GM12875 (cell line): ENCODE data around the gene HVCN1.

Experiments
- H3K4me3 ChIP-seq: one replicate; pipeline ENCODE4 v1.5.1; 2011; ENCODE audit warnings: low read depth, low read length, control low read depth
- CTCF ChIP-seq: IDR thresholded peaks from 2 replicates; pipeline ENCODE4 v1.5.1; 2011; ENCODE audit warnings: low read depth, mild to moderate bottlenecking, control low read depth, inconsistent platforms, low read length, moderate library complexity, borderline replicate concordance; ENCODE audit not compliant: insufficient read depth

Gene HVCN1

GRCh38 chr12:110679201-110679600 lies 9.7 kb downstream of the HVCN1 start:
- peak overlapping the region; percentile 15 for H3K4me3 ChIP-seq
- TF ChIP-seq CTCF = no peak

- no peak overlapping the region for H3K4me3 ChIP-seq
- TF ChIP-seq CTCF = no peak
Observed at GRCh38 chr12:110677982-110678381, 10.9 kb downstream of the HVCN1 start.

- H3K4me3 ChIP-seq = no peak overlapping the region
- TF ChIP-seq CTCF = no peak
Observed at GRCh38 chr12:110677206-110677911, 11.6 kb downstream of the HVCN1 start.

- no peak for TF ChIP-seq CTCF
- H3K4me3 ChIP-seq = no peak overlapping the region
Observed at GRCh38 chr12:110676171-110676570, 12.7 kb downstream of the HVCN1 start.

- no peak for TF ChIP-seq CTCF
Observed at GRCh38 chr12:110670161-110670701, 18.7 kb downstream of the HVCN1 start.

GRCh38 chr12:110669193-110669502 lies 19.8 kb downstream of the HVCN1 start:
- peak overlapping the region; percentile 51 for H3K4me3 ChIP-seq
- TF ChIP-seq CTCF = no peak

More at GRCh38 chr12:110670161-110670701, 18.7 kb downstream of the HVCN1 start:
- no peak overlapping the region for H3K4me3 ChIP-seq
